NCI-H82 (cell line): ENCODE data around the gene IGLON5.

Experiments used
- DNase-seq: peaks from one replicate; lab custom pipeline; 2025; lab: John Stamatoyannopoulos, UW

The IGLON5 gene

GRCh38 chr19:51338563-51339312 is 27.3 kb downstream of the IGLON5 start:
- DNase-seq, result peak; percentile 85

GRCh38 chr19:51339313-51339686 is 27.9 kb downstream of the IGLON5 start:
- no peak for DNase-seq

- peak; percentile 95 for DNase-seq
Measured at GRCh38 chr19:51339687-51340656, 28.5 kb downstream of the IGLON5 start.

GRCh38 chr19:51341066-51341465 is 29.6 kb downstream of the IGLON5 start:
- DNase-seq, result no peak

- no peak for DNase-seq
Measured at GRCh38 chr19:51341976-51342580, 30.6 kb downstream of the IGLON5 start, which contains the start of gene VSIG10L. VSIG10L (minus strand) TSS chr19:51342139; CDS start chr19:51342124, 15 bp downstream.

- DNase-seq, result no peak
Measured at GRCh38 chr19:51342631-51343569, 31.5 kb downstream of the IGLON5 start.

GRCh38 chr19:51345076-51345620 is 33.7 kb downstream of the IGLON5 start:
- DNase-seq, result no peak

GRCh38 chr19:51346742-51347141 is 35.3 kb downstream of the IGLON5 start:
- no peak for DNase-seq

GRCh38 chr19:51347209-51347928 is 35.9 kb downstream of the IGLON5 start:
- no peak for DNase-seq

- DNase-seq, result no peak
Measured at GRCh38 chr19:51351266-51351990, 40.0 kb downstream of the IGLON5 start.

GRCh38 chr19:51352783-51353360 is 41.4 kb downstream of the IGLON5 start:
- DNase-seq, result no peak

GRCh38 chr19:51354103-51354741 is 42.8 kb downstream of the IGLON5 start:
- no peak for DNase-seq

- peak; percentile 17 for DNase-seq
Measured at GRCh38 chr19:51354742-51355148, 43.3 kb downstream of the IGLON5 start.

GRCh38 chr19:51356159-51356801 is 44.8 kb downstream of the IGLON5 start:
- no peak for DNase-seq

GRCh38 chr19:51357952-51358351 is 46.5 kb downstream of the IGLON5 start:
- DNase-seq, result no peak

- no peak for DNase-seq
Measured at GRCh38 chr19:51359294-51359693, 47.9 kb downstream of the IGLON5 start.

GRCh38 chr19:51361239-51361638 is 49.8 kb downstream of the IGLON5 start:
- DNase-seq, result no peak
